ENCODE results near the gene ARFGAP2. TPM values are rescaled to one million over a fixed set of nuclear protein-coding genes. Genes with fewer than 3 reads are reported as not detected.
"Not testable (repeated sequence)": the region's sequence is repeated elsewhere in the genome, so short reads cannot be mapped to it uniquely, and the experiment has no call there.

The ARFGAP2 gene
- total RNA-seq, 1 experiment from 2014 or later: 97.5 TPM

- ChIA-PET POLR2A (ENCODE audit: unreplicated experiment) (no interaction called here), CTCF (no interaction called here)
- Histone ChIP-seq H3K36me3 (ENCODE audit: low read depth, low read length) (no peaks in the 10 kb centered on the region), H3K4me2 (ENCODE audit: low read length) (no peak overlapping the region), H3K27ac (ENCODE audit: low read length) (no peak overlapping the region), H3K79me2 (ENCODE audit: low read length) (peaks cover 22% of the 10 kb centered on the region), H3K9me3 (ENCODE audit: low read length) (no peaks in the 10 kb centered on the region), H3K4me1 (ENCODE audit: insufficient read depth, low read length) (peaks cover 25% of the 10 kb centered on the region), H3K27me3 (ENCODE audit: low read length) (no peaks in the 10 kb centered on the region), H3F3A (ENCODE audit: low read length, unreplicated experiment) (no peaks in the 10 kb centered on the region), H2AFZ (ENCODE audit: low read length) (no peak overlapping the region), H3K9ac (ENCODE audit: low read length) (no peak overlapping the region), H3K4me3 (ENCODE audit: low read length) (no peak overlapping the region), H3K9me2 (replicated peaks; ENCODE audit: low read length) (no peaks in the 10 kb centered on the region), H4K20me1 (ENCODE audit: low read length) (no peaks in the 10 kb centered on the region)
- BruUV-seq (replicated peaks): no TSS peak
- intact Hi-C loops (cut with micrococcal nuclease): no loop called here
- TF ChIP-seq EZH2phosphoT487 (IDR thresholded peaks at IDR 0.05; ENCODE audit: borderline replicate concordance, low read length) (no peak), CTCF (conservative IDR thresholded peaks at IDR 0.05; ENCODE audit: low read depth, low read length) (no peak)
- ATAC-seq: no peak
- no peak for DNase-seq
Measured at GRCh38 chr11:47212938-47213337, 36.3 kb upstream of the ARFGAP2 start.

- Histone ChIP-seq H2AFZ (ENCODE audit: low read length) (no peak overlapping the region), H3F3A (ENCODE audit: low read length, unreplicated experiment) (no peaks in the 10 kb centered on the region), H3K27ac (ENCODE audit: low read length) (no peak overlapping the region), H3K27me3 (ENCODE audit: low read length) (no peaks in the 10 kb centered on the region), H3K4me3 (ENCODE audit: low read length) (no peak overlapping the region), H4K20me1 (ENCODE audit: low read length) (no peaks in the 10 kb centered on the region), H3K9ac (ENCODE audit: low read length) (no peak overlapping the region), H3K36me3 (ENCODE audit: low read depth, low read length) (no peaks in the 10 kb centered on the region), H3K4me1 (ENCODE audit: insufficient read depth, low read length) (peaks cover 14% of the 10 kb centered on the region), H3K4me2 (ENCODE audit: low read length) (no peak overlapping the region), H3K9me2 (replicated peaks; ENCODE audit: low read length) (no peaks in the 10 kb centered on the region), H3K79me2 (ENCODE audit: low read length) (no peaks in the 10 kb centered on the region), H3K9me3 (ENCODE audit: low read length) (no peaks in the 10 kb centered on the region)
- intact Hi-C loops (cut with micrococcal nuclease): no loop called here
- DNase-seq: no peak
- no TSS peak for BruUV-seq (replicated peaks)
- no peak for ATAC-seq
- CTCF ChIA-PET: no interaction called here
- TF ChIP-seq CTCF (conservative IDR thresholded peaks at IDR 0.05; ENCODE audit: low read depth, low read length): no peak
- no peak for TF ChIP-seq EZH2phosphoT487 (IDR thresholded peaks at IDR 0.05; ENCODE audit: borderline replicate concordance, low read length)
- TF ChIP-seq EZH2 (IDR thresholded peaks at IDR 0.05; ENCODE audit: low read length, unreplicated experiment): no peak
- POLR2A ChIA-PET (ENCODE audit: unreplicated experiment): no interaction called here
Measured at GRCh38 chr11:47208628-47209027, 31.9 kb upstream of the ARFGAP2 start.

- intact Hi-C loops (cut with micrococcal nuclease); CTCF ChIA-PET; ATAC-seq; POLR2A ChIA-PET (ENCODE audit: unreplicated experiment); H3K9ac ChIP-seq (ENCODE audit: low read length); H3K9me3 ChIP-seq (ENCODE audit: low read length); H3K9me2 ChIP-seq (replicated peaks; ENCODE audit: low read length); H3K27me3 ChIP-seq (ENCODE audit: low read length); H2AFZ ChIP-seq (ENCODE audit: low read length); H3K79me2 ChIP-seq (ENCODE audit: low read length); H3K4me3 ChIP-seq (ENCODE audit: low read length); H3K27ac ChIP-seq (ENCODE audit: low read length); BruUV-seq (replicated peaks); H3K36me3 ChIP-seq (ENCODE audit: low read depth, low read length); H4K20me1 ChIP-seq (ENCODE audit: low read length); H3K4me2 ChIP-seq (ENCODE audit: low read length); H3F3A ChIP-seq (ENCODE audit: low read length, unreplicated experiment); DNase-seq: not testable (repeated sequence)
- peaks cover 14% of the 10 kb centered on the region for H3K4me1 ChIP-seq (ENCODE audit: insufficient read depth, low read length)
Measured at GRCh38 chr11:47208008-47208552, 31.4 kb upstream of the ARFGAP2 start.
